Heart right ventricle (tissue), 16 donors: ENCODE results near the gene PLCB2. TPM values are rescaled to one million over a fixed set of nuclear protein-coding genes. Genes with fewer than 3 reads are reported as not detected.

Experiments used
- ATAC-seq, 8 donors: fragments of 200-7000 bp; cut with Tn5 transposase; one replicate each; pipeline ENCODE4 v1.9.1; 2020; ENCODE audit warnings: mild to moderate bottlenecking in 8 of 8, moderate library complexity in 8 of 8, moderate number of reproducible peaks in 1 of 8
- DNase-seq, 2 donors: peaks; one replicate each; pipeline ENCODE4 v3.0.0-alpha.2; 2020
- H3K27ac ChIP-seq, 10 donors: fragments of 200-600 bp; sonication (generic) in 2 of 10; one replicate each; pipeline versions ENCODE4 v1.5.0 to v1.8.0; 2020 to 2022; ENCODE audit warnings: mild to moderate bottlenecking in 3 of 10
- H3K27me3 ChIP-seq, 7 donors: fragments of 200-600 bp; one replicate each; pipeline ENCODE4 v1.8.0; 2021 to 2022; ENCODE audit warnings: mild to moderate bottlenecking in 2 of 7
- H3K36me3 ChIP-seq, 9 donors: fragments of 200-600 bp; sonication (generic) in 1 of 9; one replicate each; pipeline versions ENCODE4 v1.5.0 to v1.8.0; 2020 to 2022; ENCODE audit warnings: mild to moderate bottlenecking in 2 of 9
- H3K4me1 ChIP-seq, 9 donors: fragments of 200-600 bp; sonication (generic) in 1 of 9; one replicate each; pipeline versions ENCODE4 v1.5.0 to v1.8.0; 2020 to 2022; ENCODE audit warnings: mild to moderate bottlenecking in 4 of 9
- H3K4me3 ChIP-seq, 10 donors: fragments of 200-600 bp; sonication (generic) in 2 of 10; one replicate each; pipeline versions ENCODE4 v1.5.0 to v1.8.0; 2020 to 2022; ENCODE audit warnings: mild to moderate bottlenecking in 7 of 10, moderate library complexity in 2 of 10
- H3K9me3 ChIP-seq, 11 donors: fragments of 200-600 bp in 10 of 11; sonication (generic) in 2 of 11; one replicate each; pipeline versions ENCODE4 v1.5.0 to v1.8.0; 2013 to 2022; ENCODE audit warnings: mild to moderate bottlenecking in 2 of 11, control low read depth in 1 of 11, moderate library complexity in 1 of 11
- WGBS, 2 donors: extraction: QIAGEN DNeasy Blood & Tissue Kit; methylation state at CpG; one replicate each; pipeline ENCODE4 v1.1.7; 2013; ENCODE audit warnings: inconsistent platforms in 1 of 2; 5-methylcytosine and 5-hydroxymethylcytosine counted together
- intact Hi-C, 10 donors: fragments of 100-400 bp; cut with DNase I; formaldehyde crosslinking; loops; one replicate each; pipeline versions ENCODE4 v1.11.1 to v1.14.2; 2022
- polyA plus RNA-seq, 2 donors: library from polyadenylated mRNA; stranded (reverse); fragments of 200-250 nt; gene quantifications; one replicate each; pipeline ENCODE4 v1.2.3, GENCODE V29; 2013
- total RNA-seq, 10 donors: library from RNA; stranded (reverse); fragmentation: NEBNext Ultra II Directional in 3 of 10; extraction: Animal tissue kit (Norgen Biotek cat#: 25700) in 3 of 10; gene quantifications; one replicate each; pipeline versions ENCODE4 v1.2.1 to v1.2.4, GENCODE V29; 2021 to 2023
- TF ChIP-seq, protein P1 (sequence below), 9 donors: fragments of 200-600 bp; sonication (generic) in 2 of 9; IDR thresholded peaks; one replicate each; pipeline versions ENCODE4 v1.5.0 to v1.8.0; 2021 to 2022; ENCODE audit warnings: antibody characterized with exemption in 9 of 9, mild to moderate bottlenecking in 5 of 9, moderate library complexity in 1 of 9
- donor health status: Arrhythmogenic right ventricular cardiomyopathy.
- donor health status: ischemic (EF 13 %, LVEDD 7.1; RV severe dilation, severe dysfunction).
- donor health status: healthy with polysubstance abuse.
- donor health status: DM: no; HTN: yes; CAD: no.
- donor health status: DM: no; HTN: no; CAD: no.
- donor health status: ischemic (EF 25% LVEDD 6.9; RV normal size, moderate dysfunction).
- donor health status: ischemic (EF 25% LVEDD 5.7; RV mildly dilated, moderate dysfunction).
- donor health status: healthy.
- donor health status: DM: yes; HTN: yes; CAD: no.
- donor health status: Ischemic cardiomyopathy.
- donor health status: ischemic (EF 35%, LVEDD 5.7; RV mildly dilated, moderate dysfunction).
- donor health status: nonischemic (EF 11% LVEDD 7.7; RV severe dilation, severe dysfunction).
- donor health status: DM: yes; HTN: yes; CAD: no.
- donor health status: PGD.
- donor health status: ischemic (EF 29% LVEDD 5.4; RV normal size, mild dysfunction).
- donor health status: nonischemic (EF 23%, LVEDD 6.1; RV moderate dilation, normal function).

PLCB2 gene
- total and polyA plus RNA-seq, 12 donors, result 1.2 to 24.4 (median 4.9) TPM

DNA sequence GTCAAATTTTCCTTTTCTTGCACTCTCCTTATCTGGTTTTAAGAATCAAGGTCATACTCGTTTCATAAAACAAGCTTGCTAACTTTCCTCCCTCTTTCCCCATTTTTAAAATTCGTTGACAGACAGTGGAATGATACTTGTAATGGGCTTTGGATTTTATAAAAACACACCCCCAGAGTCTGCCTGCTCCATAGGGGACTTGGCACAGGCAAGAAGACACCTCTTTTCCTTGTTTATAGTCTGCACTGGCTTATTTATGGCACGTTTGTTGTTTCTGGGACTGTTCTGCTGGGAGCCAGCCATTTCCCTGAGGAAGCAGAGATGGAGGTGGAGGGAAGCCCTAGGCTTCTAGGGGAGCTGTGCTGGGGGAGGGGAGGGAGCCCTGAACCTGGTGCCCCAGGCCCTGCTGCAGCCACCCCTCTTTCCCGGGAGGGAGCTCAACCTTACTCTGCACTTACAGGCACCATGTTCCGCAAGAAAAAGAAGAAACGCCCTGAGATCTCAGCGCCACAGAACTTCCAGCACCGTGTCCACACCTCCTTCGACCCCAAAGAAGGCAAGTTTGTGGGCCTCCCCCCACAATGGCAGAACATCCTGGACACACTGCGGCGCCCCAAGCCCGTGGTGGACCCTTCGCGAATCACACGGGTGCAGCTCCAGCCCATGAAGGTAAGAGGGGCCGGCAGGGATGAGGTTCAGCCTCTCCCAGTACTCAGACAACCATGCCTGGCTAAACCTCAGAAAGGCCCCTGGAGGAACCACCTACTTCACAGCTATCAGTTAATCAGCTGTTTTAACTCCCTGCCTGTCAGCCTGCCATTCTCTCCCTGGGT, 43.2 kb downstream of the PLCB2 start:
- Histone ChIP-seq H3K27ac (no peak overlapping the region), H3K4me1 (peaks cover 0 to 10% (median 0%) of the 10 kb centered on the region in 9 donors)
- intact Hi-C loops, result loop anchor here in 2 of 10 donors (5.0 kb wide), 2 partner anchors 32 to 37 kb away; no protein-coding TSS in a partner anchor

DNA sequence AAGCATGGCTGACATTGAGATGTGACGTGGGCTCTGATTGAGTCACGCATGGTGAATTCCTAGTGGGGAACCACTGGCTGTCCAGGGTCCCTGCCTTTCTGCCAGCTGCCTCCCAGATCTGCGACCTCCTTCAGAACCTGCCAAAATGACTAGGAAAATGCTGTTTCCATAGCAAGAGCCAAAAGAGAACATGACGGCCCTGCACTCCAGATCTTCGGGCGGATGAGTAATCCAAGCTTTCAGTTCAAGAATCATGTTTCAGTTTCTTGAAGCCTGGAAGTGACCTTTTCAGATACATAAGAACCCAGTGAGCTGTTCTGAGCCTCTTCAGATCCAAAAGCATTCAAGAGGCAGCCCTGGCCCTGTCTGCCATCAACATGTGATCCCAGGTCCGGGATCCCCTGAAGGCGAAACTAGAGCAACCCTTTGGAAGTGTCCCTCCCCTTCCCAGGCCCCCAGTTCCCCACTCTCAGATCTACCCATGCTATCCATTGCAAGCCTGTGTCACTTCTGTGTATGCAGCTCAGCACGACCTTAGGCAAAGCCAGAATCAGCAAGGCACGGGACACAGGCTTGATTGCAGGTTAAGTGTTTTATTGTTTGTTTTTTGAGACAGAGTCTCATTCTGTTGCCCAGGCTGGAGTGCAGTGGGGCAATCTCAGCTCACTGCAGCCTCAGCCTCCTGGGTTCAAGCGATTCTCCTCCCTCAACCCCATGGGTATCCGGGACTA, 44.5 kb downstream of the PLCB2 start:
- no peak overlapping the region for H3K27ac ChIP-seq
- H3K4me1 ChIP-seq, result peaks cover 0 to 10% (median 0%) of the 10 kb centered on the region in 9 donors
- TF ChIP-seq, protein P1, sequence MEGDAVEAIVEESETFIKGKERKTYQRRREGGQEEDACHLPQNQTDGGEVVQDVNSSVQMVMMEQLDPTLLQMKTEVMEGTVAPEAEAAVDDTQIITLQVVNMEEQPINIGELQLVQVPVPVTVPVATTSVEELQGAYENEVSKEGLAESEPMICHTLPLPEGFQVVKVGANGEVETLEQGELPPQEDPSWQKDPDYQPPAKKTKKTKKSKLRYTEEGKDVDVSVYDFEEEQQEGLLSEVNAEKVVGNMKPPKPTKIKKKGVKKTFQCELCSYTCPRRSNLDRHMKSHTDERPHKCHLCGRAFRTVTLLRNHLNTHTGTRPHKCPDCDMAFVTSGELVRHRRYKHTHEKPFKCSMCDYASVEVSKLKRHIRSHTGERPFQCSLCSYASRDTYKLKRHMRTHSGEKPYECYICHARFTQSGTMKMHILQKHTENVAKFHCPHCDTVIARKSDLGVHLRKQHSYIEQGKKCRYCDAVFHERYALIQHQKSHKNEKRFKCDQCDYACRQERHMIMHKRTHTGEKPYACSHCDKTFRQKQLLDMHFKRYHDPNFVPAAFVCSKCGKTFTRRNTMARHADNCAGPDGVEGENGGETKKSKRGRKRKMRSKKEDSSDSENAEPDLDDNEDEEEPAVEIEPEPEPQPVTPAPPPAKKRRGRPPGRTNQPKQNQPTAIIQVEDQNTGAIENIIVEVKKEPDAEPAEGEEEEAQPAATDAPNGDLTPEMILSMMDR (IDR thresholded peaks at IDR 0.05), result no peak
- DNase-seq (no peak), ATAC-seq (peak in 1 of 8 donors; percentile 38)
- 85 to 90% methylated on average over 12 of the region's 12 CpGs for WGBS, 2 donors
- H3K4me3 ChIP-seq, result no peak overlapping the region
- H3K36me3 ChIP-seq, result no peaks in the 10 kb centered on the region
- intact Hi-C loops, result no loop called here
- H3K27me3 ChIP-seq, result peaks cover 0 to 10% (median 0%) of the 10 kb centered on the region in 7 donors
- H3K9me3 ChIP-seq, result no peaks in the 10 kb centered on the region

More for the DNA sequence above, 43.2 kb downstream of the PLCB2 start:
- Histone ChIP-seq H3K9me3 (no peaks in the 10 kb centered on the region), H3K27me3 (no peaks in the 10 kb centered on the region), H3K4me3 (no peak overlapping the region), H3K36me3 (no peaks in the 10 kb centered on the region)
- 79 to 84% methylated on average over 16 of the region's 16 CpGs for WGBS, 2 donors
- no peak for DNase-seq
- TF ChIP-seq, protein P1 (IDR thresholded peaks at IDR 0.05), result no peak
- no peak for ATAC-seq

DNA sequence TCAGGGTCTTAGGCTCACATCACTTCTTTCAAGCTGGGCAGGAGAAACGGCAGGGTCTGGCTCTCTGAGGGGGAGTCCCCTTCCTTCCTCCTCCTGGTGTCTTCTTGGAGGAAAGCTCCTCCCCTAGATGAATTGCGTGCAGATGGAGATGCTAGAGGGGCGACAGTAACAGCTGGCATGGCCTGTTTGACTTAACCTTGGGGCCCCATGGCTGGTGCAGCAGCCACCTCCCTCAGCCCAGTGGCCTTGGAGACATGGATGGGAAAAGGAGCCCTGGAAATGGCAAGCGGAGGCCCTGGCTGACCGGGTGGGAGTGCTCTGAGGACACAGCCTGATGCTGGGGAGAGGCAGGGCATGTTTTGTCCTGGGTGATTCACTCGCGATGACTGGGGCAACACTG, 48.7 kb downstream of the PLCB2 start:
- Histone ChIP-seq H3K27ac (no peak overlapping the region), H3K27me3 (peaks cover 0 to 30% (median 17%) of the 10 kb centered on the region in 7 donors), H3K4me3 (no peak overlapping the region), H3K9me3 (no peaks in the 10 kb centered on the region), H3K36me3 (no peaks in the 10 kb centered on the region), H3K4me1 (no peaks in the 10 kb centered on the region)
- DNase-seq, result no peak
- intact Hi-C loops, result no loop called here
- TF ChIP-seq, protein P1 (IDR thresholded peaks at IDR 0.05), result no peak
- WGBS, 2 donors, result 66 to 77% methylated on average over 7 of the region's 7 CpGs
- ATAC-seq, result no peak

DNA sequence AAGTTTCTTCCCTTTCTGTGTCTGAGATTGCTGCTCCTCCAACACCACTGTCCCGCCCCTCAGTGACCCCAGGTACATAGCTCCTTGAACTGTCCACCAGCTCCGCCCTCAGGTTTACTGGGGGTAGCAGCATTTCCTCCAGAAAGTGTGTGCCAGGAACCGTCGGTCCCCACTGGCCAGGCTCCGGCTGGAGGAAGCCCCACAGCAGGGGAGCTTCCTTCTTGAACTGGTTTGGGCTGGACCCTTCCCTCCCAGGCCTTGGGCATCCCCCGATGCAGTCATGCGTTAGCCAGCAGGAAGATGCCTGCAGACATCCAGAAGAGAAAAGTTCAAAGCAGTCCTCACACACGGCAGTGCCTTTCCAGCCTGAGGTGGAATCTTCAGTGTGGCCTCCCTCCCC, 49.2 kb downstream of the PLCB2 start:
- WGBS, 2 donors, result 56 to 64% methylated on average over 8 of the region's 8 CpGs

More for the DNA sequence above, 49.2 kb downstream of the PLCB2 start:
- H3K36me3 ChIP-seq, result no peaks in the 10 kb centered on the region
- TF ChIP-seq, protein P1 (IDR thresholded peaks at IDR 0.05), result no peak
- no peak overlapping the region for H3K27ac ChIP-seq
- H3K9me3 ChIP-seq, result no peaks in the 10 kb centered on the region
- DNase-seq, result no peak
- no peak overlapping the region for H3K4me3 ChIP-seq
- intact Hi-C loops, result no loop called here
- peaks cover 0 to 34% (median 22%) of the 10 kb centered on the region in 7 donors for H3K27me3 ChIP-seq
- H3K4me1 ChIP-seq, result peaks cover 0 to 4% (median 2%) of the 10 kb centered on the region in 9 donors
- ATAC-seq, result no peak
